ENCODE measurements around the gene PLEKHH1.
"Not testable (repeated sequence)": the region's sequence is repeated elsewhere in the genome, so short reads cannot be mapped to it uniquely, and the experiment has no call there.

PLEKHH1 gene

GRCh38 chr14:67600562-67600974 lies 67.5 kb downstream of the PLEKHH1 start:
- not testable (repeated sequence) for H2BK5ac ChIP-seq (ENCODE audit: low read length); H3K79me2 ChIP-seq (ENCODE audit: control insufficient read depth, insufficient read depth, low read length); H2BK15ac ChIP-seq (replicated peaks; ENCODE audit: low read depth); H2BK120ac ChIP-seq (ENCODE audit: low read depth, low read length); H3K18ac ChIP-seq (ENCODE audit: low read length); H3K4me3 ChIP-seq (ENCODE audit: low read length); H3K27me3 ChIP-seq (ENCODE audit: insufficient read depth, low read length, poor library complexity); DNase-seq; H3K4me1 ChIP-seq (ENCODE audit: control insufficient read depth, low read depth, low read length); H3K23ac ChIP-seq (ENCODE audit: low read length); H4K5ac ChIP-seq (ENCODE audit: low read length); H4K8ac ChIP-seq (ENCODE audit: low read depth, low read length); H3K4ac ChIP-seq (ENCODE audit: low read depth, low read length); H3K36me3 ChIP-seq (ENCODE audit: control insufficient read depth, insufficient read depth, low read length); H3K79me1 ChIP-seq (ENCODE audit: low read length); H2AK5ac ChIP-seq (ENCODE audit: low read length); H3K27ac ChIP-seq (ENCODE audit: low read depth, low read length)
- Histone ChIP-seq H3K56ac (ENCODE audit: low read length) (peak overlapping the region; percentile 76), H3K4me2 (ENCODE audit: low read length) (peak overlapping the region; percentile 50), H3K9ac (ENCODE audit: low read length) (peak overlapping the region; percentile 57)
- WGBS (ENCODE audit: extremely low coverage, insufficient coverage, low lambda C conversion rate) = no CpG with 5 or more reads among the region's 21 CpGs

- Histone ChIP-seq H3K27ac (ENCODE audit: low read depth, low read length) (no peak overlapping the region), H3K79me1 (ENCODE audit: low read length) (no peaks in the 10 kb centered on the region), H3K27me3 (ENCODE audit: insufficient read depth, low read length, poor library complexity) (no peaks in the 10 kb centered on the region), H4K8ac (ENCODE audit: low read depth, low read length) (no peak overlapping the region), H3K4me1 (ENCODE audit: control insufficient read depth, low read depth, low read length) (no peaks in the 10 kb centered on the region), H2AK5ac (ENCODE audit: low read length) (no peak overlapping the region), H3K56ac (ENCODE audit: low read length) (no peak overlapping the region), H3K4me2 (ENCODE audit: low read length) (no peak overlapping the region), H3K4ac (ENCODE audit: low read depth, low read length) (no peak overlapping the region), H2BK120ac (ENCODE audit: low read depth, low read length) (no peak overlapping the region), H3K23ac (ENCODE audit: low read length) (no peak overlapping the region), H4K5ac (ENCODE audit: low read length) (no peak overlapping the region), H3K79me2 (ENCODE audit: control insufficient read depth, insufficient read depth, low read length) (no peaks in the 10 kb centered on the region), H3K4me3 (ENCODE audit: low read length) (no peak overlapping the region), H2BK15ac (replicated peaks; ENCODE audit: low read depth) (no peak overlapping the region), H3K18ac (ENCODE audit: low read length) (no peak overlapping the region), H3K9ac (ENCODE audit: low read length) (no peak overlapping the region), H3K36me3 (ENCODE audit: control insufficient read depth, insufficient read depth, low read length) (no peaks in the 10 kb centered on the region), H2BK5ac (ENCODE audit: low read length) (no peak overlapping the region)
- DNase-seq = peak; percentile 58
- no CpG with 5 or more reads among the region's 7 CpGs for WGBS (ENCODE audit: extremely low coverage, insufficient coverage, low lambda C conversion rate)
These were observed 69.0 kb downstream of the PLEKHH1 start for GRCh38 chr14:67602076-67602475.

GRCh38 chr14:67602995-67603545 lies 70.0 kb downstream of the PLEKHH1 start:
- Histone ChIP-seq H3K18ac (ENCODE audit: low read length) (no peak overlapping the region), H3K4me1 (ENCODE audit: control insufficient read depth, low read depth, low read length) (no peaks in the 10 kb centered on the region), H3K4ac (ENCODE audit: low read depth, low read length) (no peak overlapping the region), H3K4me2 (ENCODE audit: low read length) (no peak overlapping the region), H2AK5ac (ENCODE audit: low read length) (no peak overlapping the region), H3K27me3 (ENCODE audit: insufficient read depth, low read length, poor library complexity) (no peaks in the 10 kb centered on the region), H3K4me3 (ENCODE audit: low read length) (no peak overlapping the region), H2BK120ac (ENCODE audit: low read depth, low read length) (no peak overlapping the region), H2BK15ac (replicated peaks; ENCODE audit: low read depth) (no peak overlapping the region), H3K79me1 (ENCODE audit: low read length) (no peaks in the 10 kb centered on the region), H4K5ac (ENCODE audit: low read length) (no peak overlapping the region), H3K27ac (ENCODE audit: low read depth, low read length) (no peak overlapping the region), H2BK5ac (ENCODE audit: low read length) (no peak overlapping the region), H3K36me3 (ENCODE audit: control insufficient read depth, insufficient read depth, low read length) (no peaks in the 10 kb centered on the region), H3K79me2 (ENCODE audit: control insufficient read depth, insufficient read depth, low read length) (no peaks in the 10 kb centered on the region), H3K23ac (ENCODE audit: low read length) (no peak overlapping the region), H4K8ac (ENCODE audit: low read depth, low read length) (no peak overlapping the region), H3K56ac (ENCODE audit: low read length) (no peak overlapping the region), H3K9ac (ENCODE audit: low read length) (no peak overlapping the region)
- WGBS (ENCODE audit: extremely low coverage, insufficient coverage, low lambda C conversion rate) = no CpG with 5 or more reads among the region's 5 CpGs
- DNase-seq = no peak

- Histone ChIP-seq H3K4me3 (ENCODE audit: low read length) (no peak overlapping the region), H3K27me3 (ENCODE audit: insufficient read depth, low read length, poor library complexity) (peaks cover 3% of the 10 kb centered on the region), H2BK15ac (replicated peaks; ENCODE audit: low read depth) (no peak overlapping the region), H3K23ac (ENCODE audit: low read length) (no peak overlapping the region), H3K27ac (ENCODE audit: low read depth, low read length) (no peak overlapping the region), H3K4ac (ENCODE audit: low read depth, low read length) (no peak overlapping the region), H2BK120ac (ENCODE audit: low read depth, low read length) (no peak overlapping the region), H4K5ac (ENCODE audit: low read length) (no peak overlapping the region), H3K79me1 (ENCODE audit: low read length) (no peaks in the 10 kb centered on the region), H3K36me3 (ENCODE audit: control insufficient read depth, insufficient read depth, low read length) (no peaks in the 10 kb centered on the region), H2AK5ac (ENCODE audit: low read length) (no peak overlapping the region), H3K79me2 (ENCODE audit: control insufficient read depth, insufficient read depth, low read length) (no peaks in the 10 kb centered on the region), H3K4me1 (ENCODE audit: control insufficient read depth, low read depth, low read length) (no peaks in the 10 kb centered on the region), H2BK5ac (ENCODE audit: low read length) (no peak overlapping the region), H4K8ac (ENCODE audit: low read depth, low read length) (no peak overlapping the region), H3K9ac (ENCODE audit: low read length) (no peak overlapping the region), H3K56ac (ENCODE audit: low read length) (no peak overlapping the region), H3K18ac (ENCODE audit: low read length) (no peak overlapping the region), H3K4me2 (ENCODE audit: low read length) (no peak overlapping the region)
- no peak for DNase-seq
- WGBS (ENCODE audit: extremely low coverage, insufficient coverage, low lambda C conversion rate) = no CpG with 5 or more reads among the region's 5 CpGs
These were observed 74.6 kb downstream of the PLEKHH1 start for GRCh38 chr14:67607646-67608045.

GRCh38 chr14:67609642-67610310 lies 76.7 kb downstream of the PLEKHH1 start:
- H3K27me3 ChIP-seq (ENCODE audit: insufficient read depth, low read length, poor library complexity) = peaks cover 3% of the 10 kb centered on the region
- no peaks in the 10 kb centered on the region for H3K4me1 ChIP-seq (ENCODE audit: control insufficient read depth, low read depth, low read length)
- H3K23ac ChIP-seq (ENCODE audit: low read length) = no peak overlapping the region
- H2BK120ac ChIP-seq (ENCODE audit: low read depth, low read length) = no peak overlapping the region
- no peak overlapping the region for H2BK5ac ChIP-seq (ENCODE audit: low read length)
- H3K18ac ChIP-seq (ENCODE audit: low read length) = no peak overlapping the region
- H2AK5ac ChIP-seq (ENCODE audit: low read length) = no peak overlapping the region
- H3K4me2 ChIP-seq (ENCODE audit: low read length) = no peak overlapping the region
- no peak overlapping the region for H3K4ac ChIP-seq (ENCODE audit: low read depth, low read length)
- no peak overlapping the region for H3K27ac ChIP-seq (ENCODE audit: low read depth, low read length)
- H3K56ac ChIP-seq (ENCODE audit: low read length) = no peak overlapping the region
- no peak for DNase-seq
- no CpG with 5 or more reads among the region's 10 CpGs for WGBS (ENCODE audit: extremely low coverage, insufficient coverage, low lambda C conversion rate)
- H3K79me1 ChIP-seq (ENCODE audit: low read length) = no peaks in the 10 kb centered on the region
- no peaks in the 10 kb centered on the region for H3K79me2 ChIP-seq (ENCODE audit: control insufficient read depth, insufficient read depth, low read length)
- no peak overlapping the region for H4K5ac ChIP-seq (ENCODE audit: low read length)
- no peak overlapping the region for H3K9ac ChIP-seq (ENCODE audit: low read length)
- H2BK15ac ChIP-seq (replicated peaks; ENCODE audit: low read depth) = no peak overlapping the region
- no peaks in the 10 kb centered on the region for H3K36me3 ChIP-seq (ENCODE audit: control insufficient read depth, insufficient read depth, low read length)
- H3K4me3 ChIP-seq (ENCODE audit: low read length) = no peak overlapping the region
- no peak overlapping the region for H4K8ac ChIP-seq (ENCODE audit: low read depth, low read length)

- Histone ChIP-seq H3K56ac (ENCODE audit: low read length) (no peak overlapping the region), H2BK15ac (replicated peaks; ENCODE audit: low read depth) (no peak overlapping the region)
- WGBS (ENCODE audit: extremely low coverage, insufficient coverage, low lambda C conversion rate) = no CpG with 5 or more reads among the region's 1 CpG
These were observed 77.4 kb downstream of the PLEKHH1 start for GRCh38 chr14:67610491-67610890.

More at GRCh38 chr14:67610491-67610890, 77.4 kb downstream of the PLEKHH1 start:
- Histone ChIP-seq H3K4me2 (ENCODE audit: low read length) (no peak overlapping the region), H4K5ac (ENCODE audit: low read length) (no peak overlapping the region), H3K27ac (ENCODE audit: low read depth, low read length) (no peak overlapping the region), H2BK5ac (ENCODE audit: low read length) (no peak overlapping the region), H3K23ac (ENCODE audit: low read length) (no peak overlapping the region), H3K18ac (ENCODE audit: low read length) (no peak overlapping the region), H3K27me3 (ENCODE audit: insufficient read depth, low read length, poor library complexity) (peaks cover 3% of the 10 kb centered on the region), H4K8ac (ENCODE audit: low read depth, low read length) (no peak overlapping the region), H3K4ac (ENCODE audit: low read depth, low read length) (no peak overlapping the region), H3K79me2 (ENCODE audit: control insufficient read depth, insufficient read depth, low read length) (no peaks in the 10 kb centered on the region), H3K79me1 (ENCODE audit: low read length) (no peaks in the 10 kb centered on the region), H2AK5ac (ENCODE audit: low read length) (no peak overlapping the region), H3K4me3 (ENCODE audit: low read length) (no peak overlapping the region), H2BK120ac (ENCODE audit: low read depth, low read length) (no peak overlapping the region), H3K4me1 (ENCODE audit: control insufficient read depth, low read depth, low read length) (no peaks in the 10 kb centered on the region), H3K36me3 (ENCODE audit: control insufficient read depth, insufficient read depth, low read length) (no peaks in the 10 kb centered on the region), H3K9ac (ENCODE audit: low read length) (no peak overlapping the region)
- no peak for DNase-seq
